Middle frontal gyrus (tissue), 1 donor: ENCODE results near the gene MRPL40.
"Not testable (repeated sequence)": the region's sequence is repeated elsewhere in the genome, so short reads cannot be mapped to it uniquely, and the experiment has no call there.

Source experiments
- DNase-seq: peaks from one replicate; pipeline ENCODE4 v3.0.0-alpha.2; 2015; ENCODE audit warnings: low spot score; ENCODE audit errors: extremely low spot score

The MRPL40 gene

GRCh38 chr22:19406846-19407245, 25.5 kb upstream of the MRPL40 start:
- no peak for DNase-seq

GRCh38 chr22:19407649-19408606, 24.4 kb upstream of the MRPL40 start:
- DNase-seq, result no peak

DNA sequence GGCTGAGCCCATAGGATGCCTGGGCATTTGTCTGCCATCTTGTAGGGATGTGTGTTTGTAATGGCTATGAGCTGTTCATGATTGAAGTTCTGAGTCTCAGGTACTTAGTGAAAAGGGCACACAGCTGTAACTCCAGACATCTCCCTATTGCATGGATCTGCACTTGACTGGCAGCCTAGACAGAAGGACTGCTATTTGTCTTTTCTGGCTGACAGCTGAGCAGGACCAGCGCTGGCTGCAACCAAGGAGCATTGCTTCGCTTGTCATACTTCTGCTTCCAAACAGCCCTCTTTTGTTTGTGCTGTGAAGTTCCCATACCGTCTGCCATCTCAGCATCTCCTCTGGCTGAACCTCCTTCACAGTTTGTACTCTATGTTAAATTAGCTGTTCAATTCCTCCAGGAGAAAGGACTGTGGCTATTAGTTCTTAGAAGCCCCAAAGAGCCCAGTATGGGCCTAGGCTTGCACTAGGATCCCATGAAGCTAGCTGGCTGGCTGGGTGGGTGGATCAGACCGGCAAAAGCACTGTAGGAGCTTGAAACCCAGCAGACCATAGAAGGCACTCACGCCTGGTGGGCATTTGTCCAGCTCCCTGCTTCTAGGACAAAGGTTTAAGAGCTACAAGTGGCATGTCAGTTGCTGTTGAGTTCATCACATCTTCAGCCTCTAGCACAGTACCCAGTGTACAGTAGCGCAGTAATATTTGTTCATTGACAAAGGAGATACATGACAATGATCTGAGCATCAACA, 21.2 kb upstream of the MRPL40 start:
- no peak for DNase-seq

GRCh38 chr22:19411690-19412045, 20.7 kb upstream of the MRPL40 start:
- no peak for DNase-seq

DNA sequence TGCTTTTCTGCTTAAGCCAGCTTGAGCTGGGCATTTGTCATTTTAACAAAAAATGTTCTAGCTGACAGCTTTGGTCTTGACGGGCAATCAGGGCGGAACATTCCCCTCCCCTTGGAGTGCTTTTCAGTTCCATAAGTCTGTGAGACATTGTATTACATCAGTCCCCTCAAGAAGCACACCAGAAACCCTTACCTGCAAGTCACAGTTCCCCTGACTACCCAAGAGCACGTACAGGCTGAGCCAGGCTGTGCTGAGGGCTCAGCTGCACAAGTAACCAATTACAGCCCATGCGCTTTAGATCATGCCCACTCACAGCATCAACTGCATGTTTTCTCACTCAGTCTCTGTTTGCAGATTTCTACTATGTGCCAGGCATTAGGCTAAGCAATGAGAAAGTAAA, 19.9 kb upstream of the MRPL40 start:
- no peak for DNase-seq

DNA sequence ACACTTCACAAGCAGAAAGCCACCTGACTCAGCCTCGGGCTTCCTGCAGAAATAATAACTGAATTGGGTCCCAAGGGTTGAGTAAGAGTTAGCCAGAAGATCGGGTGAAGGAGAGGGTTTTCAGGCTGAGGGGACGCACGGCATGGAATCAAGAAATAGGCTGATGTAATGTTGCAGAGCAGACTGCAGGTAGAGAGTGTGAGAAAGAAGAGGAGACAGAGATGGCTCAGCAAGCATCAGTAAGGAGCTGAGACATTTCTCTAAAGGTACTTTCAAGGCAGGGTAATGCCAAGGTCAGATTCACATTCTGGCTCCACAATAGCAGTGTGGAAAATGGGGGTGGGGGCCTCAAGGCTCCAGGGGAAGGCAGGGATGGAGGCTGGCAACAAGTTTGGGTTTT, 19.4 kb upstream of the MRPL40 start:
- no peak for DNase-seq

DNA sequence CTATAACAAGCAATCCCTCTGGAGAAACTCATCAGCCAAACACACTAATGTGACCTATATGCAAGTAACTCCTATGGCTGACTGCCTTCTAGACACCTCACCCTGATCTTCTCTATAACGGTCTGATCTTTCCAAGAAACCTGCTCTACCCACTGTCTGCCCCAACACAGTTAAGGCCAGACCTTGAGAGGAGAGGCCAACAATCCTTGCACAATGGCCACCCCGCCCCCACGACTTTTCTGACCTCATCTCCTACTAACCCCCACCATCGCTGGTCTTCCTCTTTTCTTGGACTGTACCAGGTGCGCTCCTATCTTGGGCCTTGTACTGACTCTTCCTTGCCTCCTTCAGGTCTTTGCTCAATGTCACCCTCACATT, 13.3 kb upstream of the MRPL40 start:
- DNase-seq, result no peak

GRCh38 chr22:19419464-19420178, 12.7 kb upstream of the MRPL40 start:
- DNase-seq, result no peak

DNA sequence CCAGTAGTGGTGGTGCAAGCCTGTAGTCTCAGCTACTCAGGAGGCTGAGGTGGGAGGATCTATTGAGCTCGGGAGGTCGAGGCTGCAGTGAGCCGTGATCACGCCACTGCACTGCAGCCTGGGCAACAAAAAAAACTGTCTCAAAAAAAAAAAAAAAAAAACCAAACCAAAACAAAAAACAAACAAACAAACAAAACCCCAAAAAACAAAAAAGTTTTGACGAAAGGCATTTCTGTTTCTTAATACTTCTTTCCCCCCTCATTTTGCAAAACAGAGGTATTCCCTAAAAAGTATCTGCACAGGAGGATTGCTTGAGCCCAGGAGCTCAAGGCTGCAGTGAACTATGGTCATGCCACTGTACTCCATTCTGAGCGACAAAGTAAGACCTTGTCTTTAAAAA, 12.0 kb upstream of the MRPL40 start:
- DNase-seq, result no peak

DNA sequence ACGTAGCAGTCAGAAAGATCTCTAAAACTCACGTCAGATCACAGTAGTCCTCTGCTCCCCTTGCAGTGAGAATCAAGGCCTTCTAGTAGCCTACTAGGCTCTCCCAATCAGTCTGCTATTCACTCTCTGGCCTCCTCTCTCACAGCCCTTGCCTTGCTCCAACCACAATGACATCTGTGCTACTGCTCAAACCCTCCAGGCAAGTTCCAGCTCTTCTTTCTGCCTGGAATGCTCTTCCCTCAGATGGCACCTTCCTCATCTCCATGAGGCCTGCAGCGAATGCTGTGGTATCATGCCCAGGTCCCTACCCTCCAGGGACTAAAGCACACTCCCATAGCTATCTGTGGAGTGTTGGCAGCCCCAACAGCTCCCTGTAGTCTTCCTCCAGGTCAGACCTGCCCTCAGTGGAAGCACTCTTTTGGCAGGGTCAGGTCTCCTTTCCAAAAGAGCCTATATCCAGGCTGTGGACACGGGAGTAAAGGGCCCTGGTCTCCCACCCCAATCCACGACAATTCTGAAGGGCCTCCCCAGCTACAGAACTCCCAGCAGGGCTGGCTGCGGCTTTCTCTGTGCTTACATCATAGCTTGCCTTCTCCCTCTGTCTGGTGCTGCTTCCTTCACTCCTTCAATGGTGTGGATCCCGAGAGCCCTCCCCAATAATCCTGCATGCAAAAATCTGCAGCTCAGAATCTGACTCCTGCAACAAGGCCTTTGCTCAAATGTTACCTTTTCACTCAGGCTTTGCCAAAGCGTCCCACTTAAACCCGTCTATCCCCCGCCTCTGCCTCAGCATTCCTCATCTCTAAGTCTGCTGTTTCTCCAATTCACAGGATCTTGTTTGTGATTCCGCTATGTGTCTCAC, 9.7 kb upstream of the MRPL40 start:
- no peak for DNase-seq

DNA sequence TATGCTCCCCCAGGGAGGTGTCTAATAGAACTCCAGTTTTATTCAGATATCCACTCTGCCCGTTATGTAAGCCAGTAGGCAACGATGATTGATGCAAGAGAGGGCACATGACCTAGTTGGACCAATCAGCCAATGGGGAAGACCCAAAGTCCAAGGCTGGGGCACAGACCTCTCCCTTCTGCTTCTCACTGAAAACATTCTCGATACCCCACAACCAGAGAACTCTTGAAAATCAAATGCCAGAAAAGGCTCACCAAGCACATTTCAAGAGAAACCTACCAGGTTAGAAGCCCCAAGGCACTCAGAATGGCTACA, 8.2 kb upstream of the MRPL40 start:
- no peak for DNase-seq

GRCh38 chr22:19429950-19430889, 2.1 kb upstream of the MRPL40 start:
- no peak for DNase-seq

GRCh38 chr22:19430890-19431541, 1.3 kb upstream of the MRPL40 start:
- DNase-seq, result no peak

DNA sequence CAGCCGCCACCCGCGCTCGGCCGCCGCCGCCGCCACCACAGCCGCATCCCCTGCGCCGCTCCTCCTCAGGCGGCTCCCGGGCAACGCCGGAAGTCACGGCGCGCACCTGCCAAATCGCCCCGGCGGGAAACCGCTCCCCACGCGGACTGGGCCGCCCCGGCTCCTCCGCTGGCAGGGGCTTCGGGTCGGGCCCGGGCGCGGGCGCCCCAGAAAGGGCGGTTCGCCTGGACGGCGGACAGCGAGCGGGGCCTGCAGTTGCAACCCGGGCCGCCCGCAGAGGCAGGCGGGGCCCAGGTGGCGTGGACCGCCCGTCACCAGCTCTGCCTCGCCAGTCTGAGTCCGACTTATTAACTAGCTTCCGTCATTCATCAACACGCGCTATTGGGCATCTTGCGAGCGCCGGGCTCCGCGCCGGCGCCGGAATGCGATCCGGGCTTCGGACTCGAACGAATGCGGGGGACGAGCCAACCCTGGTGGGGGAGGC, 654 bp upstream of the MRPL40 start, which contains the start of gene HIRA:
HIRA (minus strand) TSS at position 85 of the 484 bp plus-strand sequence. CDS start 257 bp downstream, outside the sequence.
- peak; percentile 61 for DNase-seq

DNA sequence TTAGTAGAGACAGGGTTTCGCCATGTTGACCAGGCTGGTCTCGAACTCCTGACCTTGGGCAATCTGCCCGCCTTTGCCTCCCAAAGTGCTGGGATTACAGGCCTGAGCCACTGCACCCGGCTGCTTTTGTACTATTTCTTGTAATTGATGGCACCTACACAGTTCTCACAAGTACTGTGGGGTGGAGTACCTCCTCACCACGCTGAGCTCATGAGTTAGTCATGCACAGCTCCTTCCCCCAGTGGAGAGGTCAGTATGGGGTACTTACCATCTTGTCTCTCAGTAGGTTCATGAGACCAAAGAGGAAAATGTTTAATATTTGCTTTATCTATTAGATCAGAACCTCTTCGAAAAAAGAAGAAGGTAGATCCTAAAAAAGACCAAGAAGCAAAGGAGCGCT, 2.1 kb downstream of the MRPL40 start:
- no peak for DNase-seq

DNA sequence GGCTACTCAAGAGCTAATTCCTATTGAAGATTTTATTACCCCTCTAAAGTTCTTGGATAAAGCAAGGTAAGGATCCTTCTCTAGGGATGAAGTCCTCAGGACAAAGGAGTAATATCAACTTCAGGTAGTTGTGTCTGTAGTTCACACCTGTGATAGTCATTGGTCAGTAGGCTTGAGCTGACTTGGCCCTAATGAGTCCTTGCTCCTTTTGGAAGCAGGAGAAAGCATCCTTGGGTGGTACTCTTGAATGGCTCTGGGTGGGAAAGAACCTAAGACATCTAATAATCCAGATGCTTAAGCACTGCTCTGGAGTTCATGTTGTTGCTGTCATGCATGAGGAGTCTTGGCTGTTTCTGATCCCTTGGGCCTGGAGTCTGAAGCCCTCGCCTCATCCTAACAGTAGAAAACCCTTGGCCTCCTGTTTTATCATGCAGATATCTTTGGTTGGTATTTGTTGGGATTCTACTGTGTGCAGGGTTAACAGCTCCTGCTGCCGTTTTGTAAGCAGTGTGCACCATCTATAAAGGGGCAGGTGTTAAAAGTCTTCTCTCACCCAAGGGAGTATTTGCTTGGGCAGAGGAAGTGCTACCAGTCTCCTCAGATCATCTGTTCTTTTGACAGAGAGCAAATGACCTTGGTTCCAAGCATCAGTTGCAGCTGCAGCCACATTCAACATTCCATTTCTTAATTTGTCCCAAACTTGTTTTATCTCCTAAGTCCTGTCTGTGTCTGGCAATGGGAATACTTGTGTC, 2.7 kb downstream of the MRPL40 start:
- DNase-seq, result no peak

GRCh38 chr22:19436444-19437161, 4.3 kb downstream of the MRPL40 start:
- not testable (repeated sequence) for DNase-seq

DNA sequence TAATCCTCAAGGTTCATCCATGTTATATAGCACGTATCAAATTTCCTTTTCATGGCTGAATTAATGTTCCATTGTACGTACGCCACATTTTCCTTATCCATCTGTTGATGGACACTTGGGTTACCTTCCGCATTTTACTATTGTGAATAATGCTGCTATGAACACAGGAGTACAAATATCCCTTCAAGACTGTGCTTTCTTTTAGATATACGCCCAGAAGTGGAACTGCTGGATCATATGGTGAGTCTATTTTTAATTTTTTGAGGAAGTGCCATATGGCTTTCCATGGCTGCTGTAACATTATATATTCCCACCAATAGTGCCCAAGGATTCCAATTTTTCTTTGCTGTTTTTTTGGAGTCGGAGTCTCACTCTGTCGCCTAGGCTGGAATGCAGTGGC, 6.0 kb downstream of the MRPL40 start:
- no peak for DNase-seq
